GM12878 (cell line): ENCODE results near the gene SP100. TPM values are rescaled to one million over a fixed set of nuclear protein-coding genes. Genes with fewer than 3 reads are reported as not detected.

ENCODE experiments used
- ATAC-seq: fragments of 200-7000 bp; cut with Tn5 transposase; 3 replicates; pipeline ENCODE4 v1.9.1; 2020; ENCODE audit warnings: mild to moderate bottlenecking, moderate library complexity
- BruUV-seq: library from RNA; stranded (reverse); fragments of 400-500 nt; replicated peaks from 2 replicates; lab custom pipeline; 2021; lab: Mats Ljungman, UMichigan
- CTCF ChIA-PET: fragments of 300-600 bp; sonication (Branson Sonifier 250); formaldehyde crosslinking; extraction: SDS; loops from one replicate; lab custom pipeline; 2021; ENCODE audit warnings: inconsistent platforms; lab: Yijun Ruan, JAX
- POLR2A ChIA-PET: fragments of 350-600 bp; formaldehyde crosslinking; extraction: SDS; loops from one replicate; lab custom pipeline; 2021; ENCODE audit warnings: inconsistent platforms; lab: Charles Lee
- RAD21 ChIA-PET: fragments of 300-600 bp; sonication (Branson Sonifier 250); formaldehyde crosslinking; loops from one replicate; lab custom pipeline; 2023; ENCODE audit warnings: antibody characterized with exemption; ENCODE audit not compliant: unreplicated experiment; lab: Charles Lee
- SMC1A ChIA-PET: fragments of 300-600 bp; sonication (Branson Sonifier 250); formaldehyde crosslinking; loops from one replicate; lab custom pipeline; 2023; ENCODE audit not compliant: unreplicated experiment, uncharacterized antibody; lab: Charles Lee
- DNase-seq: peaks from one replicate; pipeline ENCODE4 v3.0.0-alpha.2; 2011; ENCODE audit warnings: low read depth, low spot score
- FAIRE-seq: peaks from 3 replicates; lab custom pipeline; 2011; peaks lifted over from hg19 to GRCh38; lab: Jason Lieb, UNC
- H2AFZ ChIP-seq: 2 replicates; pipeline ENCODE4 v1.6.0; 2011; ENCODE audit warnings: low read depth, low read length, control low read depth; ENCODE audit not compliant: control insufficient read depth
- H3K27ac ChIP-seq: 2 replicates; pipeline ENCODE4 v1.5.1; 2011; ENCODE audit warnings: control low read depth; ENCODE audit not compliant: control insufficient read depth, insufficient read depth
- H3K27me3 ChIP-seq, 2 experiments: replicated peaks in 1 of 2; 2 replicates each; pipeline versions ENCODE4 v1.6.0 to v1.6.1; 2011; ENCODE audit warnings: low read length in 1 of 2; ENCODE audit not compliant: control insufficient read depth in 2 of 2, insufficient read depth in 2 of 2
- H3K36me3 ChIP-seq, 2 experiments: 2 replicates each; pipeline ENCODE4 v1.5.1; 2011; ENCODE audit warnings: low read length in 1 of 2; ENCODE audit not compliant: control insufficient read depth in 2 of 2, insufficient read depth in 2 of 2
- H3K4me1 ChIP-seq: 2 replicates; pipeline ENCODE4 v1.6.1; 2011; ENCODE audit warnings: mild to moderate bottlenecking, low read length, moderate library complexity, mixed read lengths; ENCODE audit not compliant: control insufficient read depth, insufficient read depth
- H3K4me2 ChIP-seq: 2 replicates; pipeline ENCODE4 v1.6.0; 2011; ENCODE audit warnings: control low read depth; ENCODE audit not compliant: control insufficient read depth, insufficient read depth
- H3K4me3 ChIP-seq: fragments of 200-600 bp; sonication (generic); 2 replicates; pipeline ENCODE4 v1.5.1; 2016
- H3K79me2 ChIP-seq: 2 replicates; pipeline ENCODE4 v1.6.0; 2011; ENCODE audit warnings: low read length; ENCODE audit not compliant: control insufficient read depth, insufficient read depth
- H3K9ac ChIP-seq: 2 replicates; pipeline ENCODE4 v1.8.0; 2011; ENCODE audit warnings: low read length, control low read depth, mixed read lengths; ENCODE audit not compliant: control insufficient read depth, insufficient read depth
- H3K9me3 ChIP-seq: replicated peaks from 3 replicates; pipeline ENCODE4 v1.5.1; 2011; ENCODE audit warnings: mild to moderate bottlenecking, low read length; ENCODE audit not compliant: control insufficient read depth, insufficient read depth
- H4K20me1 ChIP-seq: 2 replicates; pipeline ENCODE4 v1.6.0; 2011; ENCODE audit not compliant: control insufficient read depth, insufficient read depth
- CHD2 ChIP-seq: IDR thresholded peaks from 2 replicates; pipeline ENCODE4 v1.6.1; 2011; ENCODE audit warnings: low read depth, low read length, improper control_type of control experiment, borderline replicate concordance
- CREM ChIP-seq: IDR thresholded peaks from 2 replicates; pipeline ENCODE4 v1.6.1; 2014; ENCODE audit warnings: antibody characterized with exemption, low read depth
- GABPA ChIP-seq: IDR thresholded peaks from 2 replicates; pipeline ENCODE4 v1.6.1; 2014; ENCODE audit warnings: antibody characterized with exemption, low read depth, mild to moderate bottlenecking, inconsistent platforms
- IKZF2 ChIP-seq, 2 experiments: fragments of 450-650 bp; IDR thresholded peaks; 2 replicates each; pipeline ENCODE4 v1.6.1; 2017; ENCODE audit warnings: mild to moderate bottlenecking in 2 of 2, moderate library complexity in 2 of 2
- KLF5 ChIP-seq: fragments of 450-650 bp; IDR thresholded peaks from 2 replicates; pipeline ENCODE4 v1.6.1; 2014; ENCODE audit warnings: mild to moderate bottlenecking; ENCODE audit not compliant: partially characterized antibody
- MLLT1 ChIP-seq: fragments of 450-650 bp; IDR thresholded peaks from 2 replicates; pipeline ENCODE4 v1.6.1; 2016; ENCODE audit warnings: mild to moderate bottlenecking
- NR2C1 ChIP-seq: fragments of 450-650 bp; IDR thresholded peaks from 2 replicates; pipeline ENCODE4 v1.6.1; 2017; ENCODE audit warnings: antibody characterized with exemption, mild to moderate bottlenecking, moderate library complexity
- PAX5 ChIP-seq: IDR thresholded peaks from 2 replicates; pipeline ENCODE4 v1.6.1; 2011; ENCODE audit warnings: low read depth, low read length, borderline replicate concordance
- RFX5 ChIP-seq: IDR thresholded peaks from 2 replicates; pipeline ENCODE4 v1.6.1; 2011; ENCODE audit warnings: low read depth, low read length, improper control_type of control experiment
- SKIL ChIP-seq: fragments of 450-650 bp; IDR thresholded peaks from 2 replicates; pipeline ENCODE4 v1.6.1; 2017; ENCODE audit warnings: mild to moderate bottlenecking, low read depth, inconsistent platforms; ENCODE audit not compliant: poor library complexity, severe bottlenecking
- SP1 ChIP-seq: IDR thresholded peaks from one replicate; pipeline ENCODE4 v1.6.1; 2011; ENCODE audit warnings: low read depth, low read length
- SRF ChIP-seq, 2 experiments: IDR thresholded peaks; 2 replicates each; pipeline ENCODE4 v1.6.1; 2011; ENCODE audit warnings: low read depth in 2 of 2, low read length in 2 of 2, mild to moderate bottlenecking in 1 of 2, moderate library complexity in 1 of 2
- WGBS: methylation state at CpG from one replicate; pipeline ENCODE4 v1.1.6; 2016; ENCODE audit warnings: low lambda C conversion rate; ENCODE audit not compliant: insufficient replicate concordance, insufficient coverage; ENCODE audit errors: missing lambda C conversion rate; 5-methylcytosine and 5-hydroxymethylcytosine counted together
- in situ Hi-C: fragments of 300-500 bp; cut with MboI; formaldehyde crosslinking; loops from 9 replicates; pipeline ENCODE4 v1.14.3; 2018; ENCODE audit warnings: mixed read lengths
- intact Hi-C: fragments of 100-400 bp; cut with micrococcal nuclease; formaldehyde crosslinking; loops from one replicate; pipeline ENCODE4 v1.14.2; 2022; ENCODE audit not compliant: unreplicated experiment
- polyA plus RNA-seq, 11 experiments: library from polyadenylated mRNA; depleted of rRNA in 4 of 11; unstranded in 6 of 11; stranded (reverse) in 5 of 11; fragments of >200 nt; fragmentation: Nextera tagmentation in 4 of 11; fragmentation: Illumina TruSeq in 1 of 11; extraction: Ambion mirVana in 4 of 11; extraction: Trizol in 1 of 11; gene quantifications; 1 replicate in 1 of 11; 2 replicates in 10 of 11; pipeline versions ENCODE4 v1.2.1 to v1.2.3, GENCODE V29; 2011 to 2016; ENCODE audit warnings: inconsistent platforms in 2 of 11, missing spikeins in 2 of 11, low read depth in 1 of 11
- total RNA-seq, 4 experiments: library from RNA; depleted of rRNA in 3 of 4; stranded (reverse); fragments of >200 nt in 3 of 4; fragmentation: Illumina TruSeq in 1 of 4; extraction: Trizol in 1 of 4; gene quantifications; 2 replicates each; pipeline versions ENCODE4 v1.2.1 to v1.2.3, GENCODE V29; 2013 to 2021
- TF ChIP-seq, protein P1 (sequence below): fragments of 450-650 bp; IDR thresholded peaks from 2 replicates; pipeline ENCODE4 v1.6.1; 2017; ENCODE audit warnings: mild to moderate bottlenecking

The SP100 gene
- total and polyA plus RNA-seq, 10 of the 15 experiments (the other 5 are each of a cell fraction or from before 2014, with no cell fraction given) = 109 to 239 (median 180) TPM

GRCh38 chr2:230403746-230404145, 12.3 kb upstream of the SP100 start:
- RAD21 ChIA-PET = interaction anchor here (1.4 kb wide), 1 partner anchor 201 kb away, joined by 3 read pairs; no protein-coding TSS in a partner anchor

DNA sequence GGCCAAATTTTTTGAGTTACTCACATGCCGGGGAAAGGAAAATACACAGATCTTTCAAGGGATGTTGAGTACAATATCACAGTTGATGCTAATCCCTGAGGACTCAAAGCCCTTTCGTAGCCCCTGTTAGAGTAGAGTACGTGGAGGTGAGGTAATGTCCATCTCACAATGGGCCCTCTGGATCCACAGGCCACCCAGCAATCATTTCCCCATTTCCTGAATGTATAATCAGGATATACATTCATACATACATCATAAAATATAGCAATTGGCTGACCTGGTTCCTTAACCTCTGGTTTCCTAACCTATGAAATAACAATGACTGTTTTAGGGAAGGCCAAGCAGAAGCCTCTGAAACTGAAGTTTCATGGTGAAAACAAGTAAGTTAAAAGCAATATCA, 10.2 kb upstream of the SP100 start:
- no TSS peak for BruUV-seq
- Histone ChIP-seq H3K27me3 (no peaks in the 10 kb centered on the region), H2AFZ (no peak overlapping the region), H3K36me3 (peaks cover 0 to 5% of the 10 kb centered on the region in 2 experiments; a peak in 2 of 4 replicates), H3K4me3 (no peak overlapping the region), H3K4me2 (no peak overlapping the region), H3K9me3 (no peaks in the 10 kb centered on the region), H3K27ac (no peak overlapping the region), H3K4me1 (no peaks in the 10 kb centered on the region; the same call in 1 of the 2 replicates), H3K79me2 (no peaks in the 10 kb centered on the region), H3K9ac (no peak overlapping the region), H4K20me1 (no peaks in the 10 kb centered on the region)
- CTCF ChIA-PET = no interaction called here
- RAD21 ChIA-PET = no interaction called here
- POLR2A ChIA-PET = no interaction called here
- SMC1A ChIA-PET = no interaction called here
- ATAC-seq (no peak), DNase-seq (no peak), FAIRE-seq (no peak)
- in situ Hi-C loops (no loop called here), intact Hi-C loops (no loop called here)
- WGBS = 91% methylated on average over 3 of the region's 3 CpGs
- TF ChIP-seq MLLT1 (no peak), SKIL (no peak), NR2C1 (no peak), RFX5 (no peak), PAX5 (no peak), IKZF2 (IDR thresholded peaks at IDR 0.05) (no peak), GABPA (no peak), KLF5 (no peak), CHD2 (no peak), CREM (no peak), SRF (IDR thresholded peaks at IDR 0.05; ENCODE audit: low read depth in 2 of 2, low read length in 2 of 2) (no peak)
- TF ChIP-seq, protein P1, sequence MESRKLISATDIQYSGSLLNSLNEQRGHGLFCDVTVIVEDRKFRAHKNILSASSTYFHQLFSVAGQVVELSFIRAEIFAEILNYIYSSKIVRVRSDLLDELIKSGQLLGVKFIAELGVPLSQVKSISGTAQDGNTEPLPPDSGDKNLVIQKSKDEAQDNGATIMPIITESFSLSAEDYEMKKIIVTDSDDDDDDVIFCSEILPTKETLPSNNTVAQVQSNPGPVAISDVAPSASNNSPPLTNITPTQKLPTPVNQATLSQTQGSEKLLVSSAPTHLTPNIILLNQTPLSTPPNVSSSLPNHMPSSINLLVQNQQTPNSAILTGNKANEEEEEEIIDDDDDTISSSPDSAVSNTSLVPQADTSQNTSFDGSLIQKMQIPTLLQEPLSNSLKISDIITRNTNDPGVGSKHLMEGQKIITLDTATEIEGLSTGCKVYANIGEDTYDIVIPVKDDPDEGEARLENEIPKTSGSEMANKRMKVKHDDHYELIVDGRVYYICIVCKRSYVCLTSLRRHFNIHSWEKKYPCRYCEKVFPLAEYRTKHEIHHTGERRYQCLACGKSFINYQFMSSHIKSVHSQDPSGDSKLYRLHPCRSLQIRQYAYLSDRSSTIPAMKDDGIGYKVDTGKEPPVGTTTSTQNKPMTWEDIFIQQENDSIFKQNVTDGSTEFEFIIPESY = no peak

More at GRCh38 chr2:230403746-230404145, 12.3 kb upstream of the SP100 start:
- no peak for DNase-seq
- Histone ChIP-seq H3K9me3 (no peaks in the 10 kb centered on the region), H4K20me1 (no peaks in the 10 kb centered on the region), H3K79me2 (no peaks in the 10 kb centered on the region), H3K4me3 (no peak overlapping the region), H2AFZ (no peak overlapping the region), H3K27me3 (no peaks in the 10 kb centered on the region), H3K4me1 (no peaks in the 10 kb centered on the region), H3K27ac (no peak overlapping the region), H3K4me2 (no peak overlapping the region), H3K9ac (no peak overlapping the region), H3K36me3 (peaks cover 2 to 5% of the 10 kb centered on the region in 2 experiments; a peak in 3 of 4 replicates)
- CTCF ChIA-PET = interaction anchor here (1.1 kb wide), 1 partner anchor 11 kb away, joined by 3 read pairs; no protein-coding TSS in a partner anchor
- BruUV-seq = no TSS peak
- SMC1A ChIA-PET = no interaction called here
- no peak for ATAC-seq
- POLR2A ChIA-PET = interaction anchor here (0.6 kb wide), 1 partner anchor 182 kb away, joined by 5 read pairs; no protein-coding TSS in a partner anchor
- no peak for FAIRE-seq
- WGBS = 100% methylated on average over 7 of the region's 7 CpGs
- in situ Hi-C loops = no loop called here
- intact Hi-C loops = no loop called here
- no peak for TF ChIP-seq SP1
- TF ChIP-seq, all 136 proteins: peak for 0
